Naive thymus-derived CD8-positive, alpha-beta T cell (primary cell): ENCODE measurements around the gene SMIM45.

ENCODE experiments used
- ATAC-seq, 2 donors: fragments of 150-1000 bp; cut with Tn5 transposase in 1 of 2; sonication (Bioruptor Pico), chemical (Tn5 transposase) in 1 of 2; 1 replicate in 1 of 2; 2 replicates in 1 of 2; pipeline ENCODE4 v1.10.0; 2021; ENCODE audit warnings: mild to moderate bottlenecking in 2 of 2, moderate library complexity in 2 of 2
- POLR2A ChIA-PET: fragments of 350-600 bp; sonication (Branson Sonifier 250); formaldehyde crosslinking; loops from one replicate; lab custom pipeline; 2021; ENCODE audit warnings: antibody characterized with exemption; lab: Charles Lee
- DNase-seq, 10 donors: peaks; one replicate each; pipeline versions ENCODE4 v3.0.0 to v3.0.0-alpha.2; 2020 to 2022
- H3K27ac Mint-ChIP-seq, 10 donors: one replicate each; pipeline ENCODE4 v1.8.0; 2020 to 2022; ENCODE audit warnings: mild to moderate bottlenecking in 10 of 10, mixed read lengths in 10 of 10, moderate library complexity in 4 of 10, inconsistent platforms in 1 of 10
- H3K27me3 Mint-ChIP-seq, 5 donors: one replicate each; pipeline ENCODE4 v1.8.0; 2021 to 2022; ENCODE audit warnings: mixed read lengths in 5 of 5
- H3K36me3 Mint-ChIP-seq, 3 donors: one replicate each; pipeline ENCODE4 v1.8.0; 2020 to 2022; ENCODE audit warnings: mixed read lengths in 3 of 3, mild to moderate bottlenecking in 2 of 3, inconsistent platforms in 1 of 3
- H3K4me1 Mint-ChIP-seq, 4 donors: one replicate each; pipeline ENCODE4 v1.8.0; 2021 to 2022; ENCODE audit warnings: mixed read lengths in 4 of 4
- H3K4me3 Mint-ChIP-seq, 10 donors: one replicate each; pipeline ENCODE4 v1.8.0; 2020 to 2022; ENCODE audit warnings: mild to moderate bottlenecking in 10 of 10, mixed read lengths in 10 of 10, moderate library complexity in 6 of 10, inconsistent platforms in 1 of 10
- H3K9me3 Mint-ChIP-seq, 9 donors: one replicate each; pipeline ENCODE4 v1.8.0; 2020 to 2022; ENCODE audit warnings: mixed read lengths in 9 of 9, mild to moderate bottlenecking in 3 of 9, inconsistent platforms in 1 of 9, moderate library complexity in 1 of 9

The SMIM45 gene

DNA sequence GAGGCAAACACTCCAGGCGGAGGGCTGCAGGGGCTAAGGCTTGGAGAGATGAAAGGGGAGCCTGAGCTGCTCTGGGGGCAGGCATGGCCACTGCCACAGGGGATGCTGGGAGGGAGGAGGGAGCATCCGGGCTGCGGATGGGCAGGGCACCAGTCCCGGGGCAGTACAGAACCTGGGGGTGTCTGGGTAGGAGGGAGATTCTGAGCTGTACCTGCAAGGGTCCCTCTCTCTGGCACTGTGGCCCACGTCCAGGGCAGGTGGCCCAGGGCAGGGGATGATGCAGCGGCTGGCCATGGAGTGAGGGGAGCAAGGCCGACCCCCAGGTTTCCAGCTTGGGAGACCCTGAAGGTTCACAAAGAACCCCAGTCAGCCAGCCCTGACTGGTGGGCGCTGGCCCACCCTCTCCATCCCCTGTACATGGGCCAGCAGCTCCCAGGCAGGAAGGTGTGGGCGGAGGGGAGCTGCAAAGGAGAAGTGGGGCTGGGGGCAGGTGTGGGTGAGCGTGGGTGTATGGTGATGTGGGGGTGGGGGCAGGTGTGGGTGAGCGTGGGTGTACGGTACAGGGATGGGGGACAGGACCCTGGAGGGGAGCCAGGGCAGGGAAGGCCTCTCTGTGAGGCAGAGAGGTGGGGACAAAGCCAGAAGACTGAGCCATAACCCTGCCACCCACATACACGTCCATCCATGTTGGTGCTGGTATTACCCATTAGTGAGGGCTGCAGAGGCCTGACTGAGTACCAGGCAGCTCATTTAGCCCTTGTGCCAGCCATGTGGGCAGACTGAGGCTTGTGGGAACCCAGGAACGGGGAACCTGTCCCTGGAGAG lies 23.1 kb upstream of the SMIM45 start:
- Mint-ChIP-seq H3K36me3 (no peaks in the 10 kb centered on the region), H3K4me1 (peaks cover 14 to 39% (median 29%) of the 10 kb centered on the region in 4 donors), H3K27me3 (peaks cover 0 to 3% (median 2%) of the 10 kb centered on the region in 5 donors), H3K4me3 (peak overlapping the region in 3 of 10 donors; percentile 53 to 75 (median 71)), H3K27ac (peak overlapping the region in 5 of 10 donors; percentile 18 to 78 (median 66)), H3K9me3 (no peaks in the 10 kb centered on the region)
- DNase-seq = no peak
- POLR2A ChIA-PET = interaction anchor here (0.7 to 1.7 kb wide), 4 partner anchors 8 to 385 kb away, joined by 3 to 11 read pairs (median 5); no protein-coding TSS in a partner anchor
- ATAC-seq = no peak

DNA sequence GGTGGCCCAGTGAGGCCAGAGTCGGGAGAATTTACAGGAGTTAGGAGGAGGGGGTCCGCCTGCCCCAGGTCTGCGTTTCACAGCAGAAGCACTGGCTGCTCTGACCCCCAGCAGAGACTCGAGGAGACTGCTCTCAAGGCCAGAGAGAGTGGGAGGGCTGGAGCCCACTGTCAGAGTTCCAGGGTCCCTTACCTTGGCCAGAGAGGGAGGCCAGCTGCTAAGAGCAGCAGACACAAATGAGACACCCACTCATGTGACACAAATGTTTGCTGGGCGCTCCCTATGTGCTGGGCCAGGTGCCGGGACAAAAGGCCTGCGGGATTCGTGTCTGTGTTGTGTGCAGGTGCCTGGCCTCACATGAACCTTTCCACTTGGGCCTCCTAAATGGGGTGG lies 22.5 kb upstream of the SMIM45 start:
- H3K9me3 Mint-ChIP-seq = no peaks in the 10 kb centered on the region
- H3K27me3 Mint-ChIP-seq = peaks cover 0 to 3% (median 2%) of the 10 kb centered on the region in 5 donors
- peak overlapping the region in 5 of 10 donors; percentile 18 to 78 (median 66) for H3K27ac Mint-ChIP-seq
- ATAC-seq = no peak
- POLR2A ChIA-PET = interaction anchor here (0.7 to 1.7 kb wide), 4 partner anchors 9 to 384 kb away, joined by 3 to 11 read pairs (median 5); no protein-coding TSS in a partner anchor
- H3K4me3 Mint-ChIP-seq = peak overlapping the region in 1 of 10 donors; percentile 53
- H3K36me3 Mint-ChIP-seq = no peaks in the 10 kb centered on the region
- H3K4me1 Mint-ChIP-seq = peaks cover 14 to 40% (median 29%) of the 10 kb centered on the region in 4 donors
- DNase-seq = no peak

DNA sequence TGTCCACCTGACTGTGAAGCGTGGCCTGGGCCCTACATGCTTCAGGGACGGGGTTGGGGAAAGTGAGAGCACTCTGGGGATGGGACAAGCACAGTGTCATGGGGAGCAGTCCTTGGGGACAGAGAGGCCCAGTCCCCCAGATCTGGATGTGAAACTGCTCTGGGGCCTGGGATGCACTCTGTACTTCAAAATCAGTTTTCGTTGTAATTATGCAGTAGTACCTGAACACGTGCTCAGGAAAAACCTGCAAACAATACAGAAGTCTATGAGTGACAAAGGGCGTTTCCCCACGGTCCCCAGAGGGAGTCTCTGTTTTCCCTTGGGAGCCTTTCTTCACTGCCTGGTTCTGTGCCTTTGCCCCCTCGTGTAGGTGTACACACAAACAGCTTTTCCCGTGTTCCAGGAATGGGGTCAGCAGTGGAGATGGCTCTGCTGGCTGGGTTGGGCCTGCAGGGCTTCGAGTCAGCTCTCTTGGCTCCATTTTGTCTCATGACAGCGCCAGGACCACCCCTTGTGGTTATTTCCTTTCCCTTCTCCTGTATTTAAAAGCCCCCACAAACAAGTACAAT lies 20.2 kb upstream of the SMIM45 start:
- POLR2A ChIA-PET = no interaction called here

DNA sequence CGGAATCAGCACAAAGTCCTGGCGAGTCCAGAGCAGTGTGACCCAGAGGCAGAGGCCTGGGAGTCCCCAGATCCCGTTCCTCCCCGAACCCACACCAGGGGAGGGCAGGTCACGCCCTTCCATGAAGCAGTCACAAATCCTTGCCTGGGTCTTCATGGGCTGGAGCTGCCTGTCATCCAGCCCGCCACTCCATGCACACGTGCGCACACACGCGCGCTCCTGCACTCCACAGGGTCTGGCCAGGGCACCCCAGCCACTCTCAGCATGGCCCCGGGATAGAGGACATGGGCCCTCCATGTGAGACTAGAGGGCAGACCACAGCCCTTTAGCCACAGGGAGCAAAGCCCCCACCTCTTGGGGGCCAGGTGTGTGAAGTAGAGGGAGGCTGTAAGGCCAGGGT lies 19.6 kb upstream of the SMIM45 start:
- Mint-ChIP-seq H3K36me3 (no peaks in the 10 kb centered on the region), H3K27ac (peak overlapping the region in 1 of 10 donors; percentile 75), H3K4me1 (peaks cover 12 to 56% (median 19%) of the 10 kb centered on the region in 4 donors), H3K9me3 (no peaks in the 10 kb centered on the region), H3K4me3 (no peak overlapping the region), H3K27me3 (no peaks in the 10 kb centered on the region)
- no peak for ATAC-seq
- POLR2A ChIA-PET = no interaction called here
- DNase-seq = no peak

More for the DNA sequence above, 20.2 kb upstream of the SMIM45 start:
- Mint-ChIP-seq H3K27ac (peak overlapping the region in 1 of 10 donors; percentile 75), H3K4me1 (peaks cover 12 to 51% (median 19%) of the 10 kb centered on the region in 4 donors), H3K9me3 (no peaks in the 10 kb centered on the region), H3K36me3 (no peaks in the 10 kb centered on the region), H3K27me3 (no peaks in the 10 kb centered on the region), H3K4me3 (peak overlapping the region in 1 of 10 donors; percentile 33)
- ATAC-seq (no peak), DNase-seq (peak in 1 of 10 donors; percentile 33)

DNA sequence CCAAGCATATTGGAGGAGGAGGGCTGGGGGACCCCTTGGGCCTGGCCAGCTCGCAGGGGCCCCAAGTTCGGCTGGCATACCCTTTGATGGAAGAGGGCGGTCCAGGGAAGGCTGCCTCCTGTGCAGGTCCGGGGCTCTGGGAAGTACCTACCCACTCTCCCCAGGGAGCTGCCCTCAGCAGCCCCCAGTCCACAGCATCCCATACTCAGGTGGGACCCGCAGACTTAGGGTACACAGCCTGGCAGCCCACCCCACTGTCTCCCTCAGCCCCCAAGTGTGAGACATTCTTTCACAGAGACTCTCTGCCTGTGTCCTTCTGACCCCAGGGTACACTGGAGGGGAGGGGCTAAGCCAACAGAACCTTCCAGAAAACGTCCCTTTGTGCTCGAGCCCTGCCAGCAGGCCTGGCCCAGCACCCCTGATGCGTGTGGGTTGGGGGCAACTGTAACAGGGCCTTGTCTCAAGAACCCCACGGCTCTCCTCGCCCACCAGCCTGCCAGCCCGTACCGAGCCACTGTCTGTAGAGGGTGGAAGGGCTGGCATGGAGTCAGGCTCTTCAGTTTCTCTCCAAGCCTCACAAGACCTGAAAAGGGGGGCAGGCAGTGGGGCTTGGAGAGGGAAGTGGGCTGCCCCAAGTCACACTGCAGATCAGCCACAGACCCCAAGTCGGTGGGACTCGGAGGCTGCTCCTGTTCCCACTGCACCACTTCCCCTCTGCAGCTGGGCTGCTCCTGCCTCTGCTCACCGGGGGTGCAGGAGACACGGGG lies 18.4 kb upstream of the SMIM45 start:
- Mint-ChIP-seq H3K36me3 (no peaks in the 10 kb centered on the region), H3K27me3 (no peaks in the 10 kb centered on the region), H3K4me1 (peaks cover 7 to 55% (median 10%) of the 10 kb centered on the region in 4 donors), H3K27ac (peak overlapping the region in 4 of 10 donors; percentile 5 to 66 (median 34)), H3K9me3 (no peaks in the 10 kb centered on the region), H3K4me3 (no peak overlapping the region)
- DNase-seq (no peak), ATAC-seq (peak in 1 of 2 donors; percentile 20)
- POLR2A ChIA-PET = interaction anchor here (1.7 kb wide), 1 partner anchor 11 kb away, joined by 6 read pairs; no protein-coding TSS in a partner anchor

DNA sequence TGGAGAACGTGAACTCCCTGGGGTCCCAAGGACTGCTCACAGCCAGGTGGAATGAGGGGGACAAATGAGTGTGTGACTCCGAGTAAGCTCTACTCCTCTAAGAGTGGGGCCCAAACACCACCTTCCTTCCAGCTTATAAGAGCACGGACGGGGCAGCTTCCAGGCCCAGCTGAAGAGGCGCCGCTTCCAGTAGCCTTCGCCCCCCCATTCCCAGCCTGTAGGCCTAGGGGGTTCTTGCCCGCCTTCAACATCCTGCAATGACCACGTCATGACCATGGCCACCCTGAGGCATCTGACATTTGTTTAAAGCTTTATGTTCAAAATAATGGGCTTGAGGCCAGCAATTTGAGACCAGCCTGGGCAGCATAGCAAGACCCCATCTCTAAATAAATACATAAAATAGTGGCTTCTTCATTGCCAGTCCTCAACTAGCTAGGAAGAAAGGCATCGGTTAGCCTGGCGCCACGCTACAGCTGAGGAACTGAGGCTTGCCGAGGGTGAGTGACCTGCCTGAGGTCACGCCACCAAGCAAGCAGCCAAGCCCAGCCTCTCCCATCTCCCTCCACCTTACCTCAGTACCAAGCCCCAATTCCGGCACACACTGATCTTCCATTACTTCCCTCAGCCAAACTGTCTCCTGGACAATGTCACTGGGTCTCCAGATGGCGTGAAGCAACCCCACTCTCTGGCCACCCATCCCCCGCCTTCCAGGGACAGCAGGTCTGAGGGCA lies 17.5 kb upstream of the SMIM45 start:
- POLR2A ChIA-PET = interaction anchor here (1.7 kb wide), 1 partner anchor 12 kb away, joined by 6 read pairs; no protein-coding TSS in a partner anchor
- ATAC-seq = no peak
- DNase-seq = no peak
- no peaks in the 10 kb centered on the region for H3K36me3 Mint-ChIP-seq
- H3K27me3 Mint-ChIP-seq = no peaks in the 10 kb centered on the region
- peaks cover 3 to 57% (median 11%) of the 10 kb centered on the region in 4 donors for H3K4me1 Mint-ChIP-seq
- H3K4me3 Mint-ChIP-seq = no peak overlapping the region
- no peaks in the 10 kb centered on the region for H3K9me3 Mint-ChIP-seq
- peak overlapping the region in 5 of 10 donors; percentile 35 to 66 (median 44) for H3K27ac Mint-ChIP-seq

DNA sequence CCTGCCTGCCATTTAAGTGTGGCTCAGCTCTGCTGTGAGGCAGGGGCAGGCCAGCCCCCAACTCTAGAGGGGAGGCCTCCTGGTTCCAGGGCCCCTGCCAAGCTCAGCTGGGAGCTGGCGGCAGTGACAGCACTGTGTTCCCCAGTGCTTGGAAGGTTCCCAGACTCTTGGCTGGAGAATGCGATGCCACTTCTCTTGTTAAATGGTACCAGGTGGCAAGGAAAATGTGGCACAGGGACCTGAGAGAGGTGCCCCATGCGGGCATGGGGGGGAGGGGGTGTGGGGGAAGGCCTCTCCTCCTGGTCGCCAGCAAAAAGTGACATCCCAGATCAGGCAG lies 17.0 kb upstream of the SMIM45 start:
- POLR2A ChIA-PET = interaction anchor here (1.7 to 2.1 kb wide), 2 partner anchors 9 to 12 kb away, joined by 6 to 14 read pairs; partner anchors contain the start of gene TNFRSF13C
- Mint-ChIP-seq H3K4me3 (no peak overlapping the region), H3K9me3 (no peaks in the 10 kb centered on the region), H3K27me3 (no peaks in the 10 kb centered on the region), H3K36me3 (no peaks in the 10 kb centered on the region), H3K4me1 (peaks cover 7 to 61% (median 15%) of the 10 kb centered on the region in 4 donors), H3K27ac (peak overlapping the region in 2 of 10 donors; percentile 38 to 63)
- ATAC-seq = no peak
- DNase-seq = no peak

DNA sequence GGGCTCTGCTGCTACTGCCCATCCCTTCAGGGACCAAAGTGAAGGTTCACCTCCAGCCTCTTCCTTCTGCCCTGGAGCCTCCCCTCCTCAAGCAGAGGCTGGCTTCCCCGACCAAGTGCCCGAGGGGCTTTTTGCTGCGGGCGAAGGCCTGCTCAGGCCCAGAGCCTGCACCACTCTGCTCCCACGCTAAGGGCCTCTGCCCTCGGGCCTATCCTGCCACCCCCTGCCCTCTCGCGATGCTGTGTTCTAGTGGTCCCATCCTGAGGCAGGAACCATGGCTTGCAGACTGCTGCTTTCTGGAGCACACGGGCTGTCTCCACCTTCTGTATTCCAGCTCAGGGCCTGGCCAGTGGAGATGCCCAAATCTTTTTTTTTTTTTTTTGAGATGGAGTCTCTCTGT lies 16.4 kb upstream of the SMIM45 start:
- Mint-ChIP-seq H3K27me3 (no peaks in the 10 kb centered on the region), H3K36me3 (no peaks in the 10 kb centered on the region), H3K27ac (peak overlapping the region in 3 of 10 donors; percentile 20 to 80 (median 80)), H3K4me1 (peaks cover 10 to 66% (median 21%) of the 10 kb centered on the region in 4 donors), H3K4me3 (no peak overlapping the region), H3K9me3 (no peaks in the 10 kb centered on the region)
- POLR2A ChIA-PET = interaction anchor here (0.7 to 2.1 kb wide), 2 partner anchors 9 to 1030 kb away, joined by 4 to 14 read pairs; partner anchors contain the start of gene TNFRSF13C
- DNase-seq (no peak), ATAC-seq (no peak)

DNA sequence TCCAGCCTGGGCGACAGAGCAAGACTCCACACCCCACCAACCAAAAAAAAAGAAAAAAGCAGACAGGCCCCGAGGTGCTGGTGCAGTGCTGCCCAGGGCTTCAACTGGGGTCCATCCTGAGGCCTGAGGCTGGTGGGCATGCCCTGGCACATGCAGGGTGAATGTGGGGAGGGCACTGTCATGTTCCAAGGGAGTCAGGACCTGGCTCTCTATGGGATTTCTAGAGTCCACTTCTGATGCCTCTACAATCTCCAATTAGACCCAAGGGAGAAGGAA lies 15.1 kb upstream of the SMIM45 start:
- H3K36me3 Mint-ChIP-seq = no peaks in the 10 kb centered on the region
- H3K27ac Mint-ChIP-seq = peak overlapping the region in 6 of 10 donors; percentile 6 to 81 (median 44)
- peaks cover 19 to 73% (median 31%) of the 10 kb centered on the region in 4 donors for H3K4me1 Mint-ChIP-seq

DNA sequence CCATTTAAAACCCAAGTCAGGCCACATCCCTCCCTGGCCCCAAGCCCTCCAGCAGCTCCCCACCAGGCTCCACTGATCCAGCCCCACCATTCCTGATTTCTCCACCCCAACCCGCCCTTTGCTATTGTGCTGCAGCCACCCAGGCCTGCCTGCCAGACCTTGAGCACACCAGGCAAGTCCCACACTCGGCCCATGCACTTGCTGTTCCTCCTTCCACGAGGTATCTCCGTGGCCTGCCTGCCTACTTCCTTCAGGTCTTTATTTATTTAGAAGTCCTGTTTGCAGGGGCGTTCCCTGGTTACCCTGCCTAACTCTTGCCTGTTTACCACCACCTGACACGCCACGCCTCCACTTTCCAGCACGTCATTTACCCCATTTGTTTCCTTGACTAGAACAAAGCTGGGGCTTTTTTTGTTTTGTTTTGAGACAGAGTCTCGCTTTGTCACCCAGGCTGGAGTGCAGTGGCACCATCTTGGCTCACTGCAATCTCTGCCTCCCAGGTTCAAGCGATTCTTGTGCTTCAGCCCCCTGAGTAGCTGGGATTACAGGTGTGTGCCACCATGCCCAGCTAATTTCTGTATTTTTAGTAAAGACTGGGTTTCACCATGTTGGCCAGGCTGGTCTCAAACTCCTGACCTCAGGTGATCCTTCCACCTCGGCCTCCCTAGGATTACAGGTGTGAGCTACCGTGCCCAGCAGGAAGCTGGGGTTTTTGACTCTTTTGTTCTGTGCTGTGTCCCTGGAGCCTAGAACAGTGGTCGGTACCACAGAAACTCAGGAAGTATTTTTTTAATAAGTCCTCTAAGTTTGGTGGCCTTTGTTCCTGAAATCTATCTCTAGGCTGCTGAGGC lies 11.7 kb upstream of the SMIM45 start:
- Mint-ChIP-seq H3K4me3 (peak overlapping the region; percentile 56 to 92 (median 86)), H3K4me1 (peaks cover 17 to 57% (median 31%) of the 10 kb centered on the region in 4 donors), H3K27ac (peak overlapping the region; percentile 97 to 100 (median 100)), H3K36me3 (no peaks in the 10 kb centered on the region), H3K27me3 (no peaks in the 10 kb centered on the region), H3K9me3 (no peaks in the 10 kb centered on the region)
- POLR2A ChIA-PET = interaction anchor here (0.7 to 4.5 kb wide), 16 partner anchors 11 to 504 kb away, joined by 3 to 68 read pairs (median 8); partner anchors contain the start of genes CCDC134, MEI1, SMDT1 and SNU13
- DNase-seq (peak; percentile 73 to 96 (median 90)), ATAC-seq (peak; percentile 74 to 85)

More for the DNA sequence above, 15.1 kb upstream of the SMIM45 start:
- no peak overlapping the region for H3K4me3 Mint-ChIP-seq
- no peaks in the 10 kb centered on the region for H3K27me3 Mint-ChIP-seq
- DNase-seq (no peak), ATAC-seq (no peak)
- no peaks in the 10 kb centered on the region for H3K9me3 Mint-ChIP-seq
- POLR2A ChIA-PET = interaction anchor here (2.1 kb wide), 1 partner anchor 11 kb away, joined by 14 read pairs; the partner anchor contains the start of gene TNFRSF13C
